GM21515 (cell line): ENCODE measurements around the gene ZRANB3.
"Not testable (repeated sequence)": the region's sequence is repeated elsewhere in the genome, so short reads cannot be mapped to it uniquely, and the experiment has no call there.

Source experiments
- ATAC-seq: cut with Tn5 transposase; IDR thresholded peaks from one replicate; pipeline ENCODE4 v1.9.1; 2021; ENCODE audit not compliant: unreplicated experiment

The ZRANB3 gene

GRCh38 chr2:135530313-135531230 is at the start of gene ZRANB3:
Gene ZRANB3, minus strand, starts transcription at chr2:135531218.
- ATAC-seq, result peak; percentile 70

GRCh38 chr2:135573620-135574019 is 42.6 kb upstream of the ZRANB3 start:
- no peak for ATAC-seq

GRCh38 chr2:135570884-135571283 is 39.9 kb upstream of the ZRANB3 start:
- ATAC-seq, result no peak

- ATAC-seq, result no peak
Measured at GRCh38 chr2:135563793-135564192, 32.8 kb upstream of the ZRANB3 start.

- ATAC-seq, result no peak
Measured at GRCh38 chr2:135561925-135562324, 30.9 kb upstream of the ZRANB3 start.

GRCh38 chr2:135557530-135557929 is 26.5 kb upstream of the ZRANB3 start:
- no peak for ATAC-seq

- no peak for ATAC-seq
Measured at GRCh38 chr2:135555311-135555710, 24.3 kb upstream of the ZRANB3 start.

- no peak for ATAC-seq
Measured at GRCh38 chr2:135552887-135553286, 21.9 kb upstream of the ZRANB3 start.

GRCh38 chr2:135551356-135551755 is 20.3 kb upstream of the ZRANB3 start:
- no peak for ATAC-seq

- no peak for ATAC-seq
Measured at GRCh38 chr2:135547311-135547710, 16.3 kb upstream of the ZRANB3 start.

- ATAC-seq, result no peak
Measured at GRCh38 chr2:135546436-135546835, 15.4 kb upstream of the ZRANB3 start.

- ATAC-seq, result not testable (repeated sequence)
Measured at GRCh38 chr2:135533545-135533944, 2.5 kb upstream of the ZRANB3 start.

- no peak for ATAC-seq
Measured at GRCh38 chr2:135532581-135532980, 1.6 kb upstream of the ZRANB3 start.

GRCh38 chr2:135531231-135532197 is 496 bp upstream of the ZRANB3 start, which contains the start of gene R3HDM1:
Gene R3HDM1, plus strand, starts transcription at chr2:135531484. Its CDS starts 73,362 bp downstream, at chr2:135604846.
- ATAC-seq, result peak; percentile 79

GRCh38 chr2:135528006-135528405 is 3.0 kb downstream of the ZRANB3 start:
- no peak for ATAC-seq

- ATAC-seq, result no peak
Measured at GRCh38 chr2:135525786-135526185, 5.2 kb downstream of the ZRANB3 start.

- ATAC-seq, result no peak
Measured at GRCh38 chr2:135512099-135512498, 18.9 kb downstream of the ZRANB3 start.

GRCh38 chr2:135510577-135510976 is 20.4 kb downstream of the ZRANB3 start:
- ATAC-seq, result no peak

- ATAC-seq, result no peak
Measured at GRCh38 chr2:135504811-135505210, 26.2 kb downstream of the ZRANB3 start.

GRCh38 chr2:135498588-135498987 is 32.4 kb downstream of the ZRANB3 start:
- ATAC-seq, result not testable (repeated sequence)

GRCh38 chr2:135494917-135495316 is 36.1 kb downstream of the ZRANB3 start:
- ATAC-seq, result no peak
